Endothelial cell of umbilical vein (primary cell): Measurements from ENCODE around the gene TDRD9.

Source experiments
- CTCF ChIP-seq, 2 donors: IDR thresholded peaks; 1 replicate in 1 of 2; 2 replicates in 1 of 2; pipeline ENCODE4 v1.5.1; 2011; ENCODE audit warnings: low read length in 2 of 2, mild to moderate bottlenecking in 2 of 2, moderate library complexity in 2 of 2, control low read depth in 1 of 2, inconsistent platforms in 1 of 2, low read depth in 1 of 2; ENCODE audit not compliant: insufficient read depth in 1 of 2; ENCODE audit errors: extremely low read depth in 1 of 2
- MAX ChIP-seq: IDR thresholded peaks from 2 replicates; pipeline ENCODE4 v1.6.1; 2011; ENCODE audit not compliant: insufficient read depth, insufficient read length
- POLR2A ChIP-seq: IDR thresholded peaks from 2 replicates; pipeline ENCODE4 v1.6.1; 2012; ENCODE audit warnings: low read depth, mild to moderate bottlenecking, control low read depth, low read length

- TF ChIP-seq CTCF (IDR thresholded peaks at IDR 0.05; ENCODE audit: extremely low read depth in 1 of 2, insufficient read depth in 1 of 2, low read depth in 1 of 2, low read length in 2 of 2), result no peak
- no peak for TF ChIP-seq POLR2A
- no peak for TF ChIP-seq MAX
Observed at GRCh38 chr14:104082807-104083206, 154.6 kb downstream of the TDRD9 start.
